ENCODE measurements around the gene GPR45.
A peak's percentile ranks its signal among the peaks of the same experiment; 100 is the strongest.
"Not testable (repeated sequence)": the region's sequence is repeated elsewhere in the genome, so short reads cannot be mapped to it uniquely, and the experiment has no call there.

GPR45 gene

GRCh38 chr2:105241443-105241842 is at the start of gene GPR45:
GPR45 (plus strand) TSS chr2:105241743; CDS start chr2:105241859, 116 bp downstream.
- no peak for DNase-seq

DNA sequence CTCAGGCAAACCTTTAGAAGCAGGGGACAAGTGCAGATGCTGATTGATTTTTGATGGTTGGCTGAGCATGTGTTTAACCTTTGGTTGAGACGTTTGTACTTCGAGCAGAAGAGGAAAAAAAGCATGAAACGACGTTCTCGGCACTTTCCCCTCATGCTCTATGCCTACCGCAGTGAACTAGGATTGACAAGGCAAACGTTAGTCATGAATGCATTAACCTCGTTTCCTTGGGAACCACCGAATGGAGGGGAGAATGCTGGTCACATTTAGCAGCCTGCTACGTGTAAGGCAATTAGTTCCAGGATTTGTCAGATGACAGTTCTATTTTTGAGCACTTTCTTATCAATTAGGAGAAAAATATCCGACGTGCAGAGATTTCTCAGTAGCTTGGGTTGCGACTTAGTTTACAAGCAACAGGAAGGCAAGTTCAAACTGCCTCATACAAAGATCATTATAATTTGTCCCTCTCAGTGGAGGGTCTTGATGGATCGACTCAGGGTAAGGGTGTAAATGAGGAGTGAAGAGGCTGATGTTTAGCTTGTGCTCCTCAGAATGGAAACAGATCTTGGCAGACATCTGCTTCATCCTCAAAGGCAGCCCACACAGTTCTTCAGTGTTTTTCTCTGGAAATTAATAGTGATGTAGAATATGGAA is 47.4 kb upstream of the GPR45 start:
- no peak for DNase-seq

- DNase-seq, result no peak
These were observed 44.9 kb upstream of the GPR45 start for GRCh38 chr2:105196651-105197050.

DNA sequence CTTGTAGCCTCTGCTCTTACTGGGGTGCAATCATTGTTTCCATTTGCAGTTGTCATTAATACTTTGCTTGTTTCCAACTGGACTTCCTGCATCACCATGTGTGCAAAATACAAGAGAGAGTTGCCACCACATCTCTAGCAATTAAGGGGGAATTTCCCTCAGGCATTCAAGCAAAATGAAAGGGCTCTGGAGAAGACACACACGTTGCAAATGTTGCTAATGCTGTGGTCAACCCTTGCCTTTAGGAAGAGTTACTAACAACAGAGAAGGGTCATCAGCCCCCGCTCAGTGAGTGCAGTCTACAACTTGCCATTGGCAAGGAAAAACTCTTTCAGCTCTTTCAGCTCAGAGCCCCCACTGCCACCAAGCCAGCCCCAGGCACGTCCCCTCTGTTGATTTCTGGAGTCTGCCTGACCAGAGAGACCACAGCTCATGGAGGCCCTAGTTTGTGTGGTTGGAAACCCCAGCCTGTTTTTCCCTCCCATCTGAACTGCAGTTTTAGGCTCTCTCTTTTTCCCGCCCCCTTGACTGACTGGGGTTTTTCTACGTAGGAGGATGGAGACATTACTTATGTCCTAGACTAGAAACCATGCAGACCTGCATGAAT is 25.9 kb upstream of the GPR45 start:
- no peak for DNase-seq

GRCh38 chr2:105220604-105221003 is 20.9 kb upstream of the GPR45 start:
- DNase-seq, result no peak

- no peak for DNase-seq
These were observed 17.1 kb upstream of the GPR45 start for GRCh38 chr2:105224444-105224843.

GRCh38 chr2:105231232-105231619 is 10.3 kb upstream of the GPR45 start:
- DNase-seq, result no peak

- DNase-seq, result peak; percentile 82
These were observed 6.0 kb upstream of the GPR45 start for GRCh38 chr2:105235388-105236059.

DNA sequence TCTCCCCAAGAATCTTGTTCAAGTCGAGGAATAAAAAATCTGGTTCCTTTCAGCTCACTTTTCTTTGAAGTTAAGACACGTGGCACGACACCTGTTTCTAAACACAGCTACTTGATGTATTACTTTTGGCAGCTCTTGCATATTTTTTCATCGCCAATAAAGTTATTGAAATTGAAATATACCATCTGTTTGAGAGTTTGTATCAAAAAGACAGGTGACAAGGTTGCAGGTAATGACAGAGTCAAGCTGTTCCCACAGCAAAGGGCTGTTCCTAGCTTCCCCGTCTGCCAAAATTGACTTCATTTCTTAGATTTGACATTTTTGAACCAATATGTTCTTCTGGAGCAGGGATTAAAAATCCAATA is 5.5 kb upstream of the GPR45 start:
- DNase-seq, result no peak

- no peak for DNase-seq
These were observed 4.3 kb upstream of the GPR45 start for GRCh38 chr2:105237045-105237765.

- no peak for DNase-seq
These were observed 2.8 kb upstream of the GPR45 start for GRCh38 chr2:105238664-105239240.

GRCh38 chr2:105239924-105240323 is 1.6 kb upstream of the GPR45 start:
- peak; percentile 92 for DNase-seq

GRCh38 chr2:105242286-105242993 is 897 bp downstream of the GPR45 start:
- DNase-seq, result no peak

GRCh38 chr2:105243961-105244360 is 2.4 kb downstream of the GPR45 start:
- no peak for DNase-seq

- no peak for DNase-seq
These were observed 2.9 kb downstream of the GPR45 start for GRCh38 chr2:105244451-105244850.

GRCh38 chr2:105248316-105249070 is 7.0 kb downstream of the GPR45 start:
- DNase-seq, result no peak

- no peak for DNase-seq
These were observed 7.6 kb downstream of the GPR45 start for GRCh38 chr2:105249181-105249580.

DNA sequence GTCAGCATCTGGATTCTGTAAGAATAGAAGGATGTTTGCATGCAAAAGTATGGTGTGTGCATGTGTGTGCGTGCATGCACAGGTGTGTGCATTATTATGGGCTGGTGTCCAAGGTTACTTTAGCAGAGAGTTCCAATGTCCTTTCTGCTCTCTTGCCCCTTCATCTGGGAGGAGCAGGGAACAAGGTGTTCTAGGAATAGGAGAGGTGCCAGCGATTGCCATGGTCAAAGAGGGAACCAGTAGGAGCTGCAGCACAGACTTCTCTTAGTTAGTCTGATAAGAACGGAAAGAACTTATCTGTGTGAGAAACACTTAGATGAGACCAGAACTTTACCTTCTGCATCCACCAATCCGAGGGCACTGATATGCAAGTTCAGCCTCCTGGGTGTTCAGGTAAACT is 8.3 kb downstream of the GPR45 start:
- no peak for DNase-seq

DNA sequence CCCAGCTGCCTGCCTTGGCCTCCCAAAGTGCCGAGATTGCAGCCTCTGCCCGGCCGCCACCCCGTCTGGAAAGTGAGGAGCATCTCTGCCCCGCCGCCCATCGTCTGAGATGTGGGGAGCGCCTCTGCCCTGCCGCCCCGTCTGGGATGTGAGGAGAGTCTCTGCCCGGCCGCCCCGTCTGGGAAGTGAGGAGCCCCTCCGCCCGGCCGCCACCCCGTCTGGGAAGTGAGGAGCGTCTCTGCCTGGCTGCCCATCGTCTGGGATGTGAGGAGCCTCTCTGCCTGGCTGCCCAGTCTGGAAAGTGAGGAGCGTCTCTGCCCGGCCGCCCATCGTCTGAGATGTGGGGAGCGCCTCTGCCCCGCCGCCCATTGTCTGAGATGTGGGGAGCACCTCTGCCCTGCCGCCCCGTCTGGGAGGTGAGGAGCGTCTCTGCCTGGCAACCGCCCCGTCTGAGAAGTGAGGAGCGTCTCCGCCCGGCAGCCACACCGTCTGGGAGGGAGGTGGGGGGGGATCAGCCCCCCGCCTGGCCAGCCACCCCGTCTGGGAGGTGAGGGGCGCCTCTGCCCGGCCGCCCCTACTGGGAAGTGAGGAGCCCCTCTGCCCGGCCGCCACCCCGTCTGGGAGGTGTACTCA is 9.6 kb downstream of the GPR45 start:
- not testable (repeated sequence) for DNase-seq

- no peak for DNase-seq
These were observed 10.7 kb downstream of the GPR45 start for GRCh38 chr2:105252271-105252670.

- DNase-seq, result no peak
These were observed 13.1 kb downstream of the GPR45 start for GRCh38 chr2:105254531-105255210.
